ENCODE measurements around the gene ZNF225. TPM values are rescaled to one million over a fixed set of nuclear protein-coding genes. Genes with fewer than 3 reads are reported as not detected.
A peak's percentile ranks its signal among the peaks of the same experiment; 100 is the strongest.

ZNF225 gene
- total and polyA plus RNA-seq, 9 of the 15 experiments (the other 6 are each of a cell fraction or from before 2014, with no cell fraction given) = 1.4 to 4.2 (median 2.2) TPM

GRCh38 chr19:44093931-44094765, 19.1 kb upstream of the ZNF225 start, which contains the start of gene ZNF224 (continued):
- no peak for TF ChIP-seq ZNF785 (CRISPR knock-in tag; IDR thresholded peaks at IDR 0.05)
- no peak for TF ChIP-seq POLR2B (IDR thresholded peaks at IDR 0.05; ENCODE audit: low read depth, partially characterized antibody)
- TF ChIP-seq BRD9 (IDR thresholded peaks at IDR 0.05; ENCODE audit: low read depth, partially characterized antibody) = no peak
- TF ChIP-seq CTCF (IDR thresholded peaks at IDR 0.05 in 2 of 3, conservative IDR thresholded peaks at IDR 0.05 in 1 of 3; ENCODE audit: insufficient read depth in 2 of 3, low read depth in 1 of 3, low read length in 3 of 3) = 0 out of 6 replicates have a peak, but pooled peaks of 1 of the 3 experiments have one; percentile 3
- TF ChIP-seq GTF2A2 (tag; IDR thresholded peaks at IDR 0.05) = no peak
- TF ChIP-seq, protein P1, sequence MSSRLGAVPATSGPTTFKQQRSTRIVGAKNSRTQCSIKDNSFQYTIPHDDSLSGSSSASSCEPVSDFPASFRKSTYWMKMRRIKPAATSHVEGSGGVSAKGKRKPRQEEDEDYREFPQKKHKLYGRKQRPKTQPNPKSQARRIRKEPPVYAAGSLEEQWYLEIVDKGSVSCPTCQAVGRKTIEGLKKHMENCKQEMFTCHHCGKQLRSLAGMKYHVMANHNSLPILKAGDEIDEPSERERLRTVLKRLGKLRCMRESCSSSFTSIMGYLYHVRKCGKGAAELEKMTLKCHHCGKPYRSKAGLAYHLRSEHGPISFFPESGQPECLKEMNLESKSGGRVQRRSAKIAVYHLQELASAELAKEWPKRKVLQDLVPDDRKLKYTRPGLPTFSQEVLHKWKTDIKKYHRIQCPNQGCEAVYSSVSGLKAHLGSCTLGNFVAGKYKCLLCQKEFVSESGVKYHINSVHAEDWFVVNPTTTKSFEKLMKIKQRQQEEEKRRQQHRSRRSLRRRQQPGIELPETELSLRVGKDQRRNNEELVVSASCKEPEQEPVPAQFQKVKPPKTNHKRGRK (tag; IDR thresholded peaks at IDR 0.05) = no peak
- no peak for TF ChIP-seq KLF10 (CRISPR knock-in tag; IDR thresholded peaks at IDR 0.05)
- TF ChIP-seq, protein P2, sequence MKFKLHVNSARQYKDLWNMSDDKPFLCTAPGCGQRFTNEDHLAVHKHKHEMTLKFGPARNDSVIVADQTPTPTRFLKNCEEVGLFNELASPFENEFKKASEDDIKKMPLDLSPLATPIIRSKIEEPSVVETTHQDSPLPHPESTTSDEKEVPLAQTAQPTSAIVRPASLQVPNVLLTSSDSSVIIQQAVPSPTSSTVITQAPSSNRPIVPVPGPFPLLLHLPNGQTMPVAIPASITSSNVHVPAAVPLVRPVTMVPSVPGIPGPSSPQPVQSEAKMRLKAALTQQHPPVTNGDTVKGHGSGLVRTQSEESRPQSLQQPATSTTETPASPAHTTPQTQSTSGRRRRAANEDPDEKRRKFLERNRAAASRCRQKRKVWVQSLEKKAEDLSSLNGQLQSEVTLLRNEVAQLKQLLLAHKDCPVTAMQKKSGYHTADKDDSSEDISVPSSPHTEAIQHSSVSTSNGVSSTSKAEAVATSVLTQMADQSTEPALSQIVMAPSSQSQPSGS (CRISPR knock-in tag; IDR thresholded peaks at IDR 0.05) = no peak
- TF ChIP-seq SRSF3 (IDR thresholded peaks at IDR 0.05; ENCODE audit: insufficient read depth, low read length) = no peak
- TF ChIP-seq HEY1 (CRISPR knock-in tag; IDR thresholded peaks at IDR 0.05; ENCODE audit: borderline replicate concordance) = no peak; the same call in 1 of the 2 replicates
- TF ChIP-seq HMBOX1 (IDR thresholded peaks at IDR 0.05) = no peak
- peak; percentile 41 for TF ChIP-seq RBBP5 (IDR thresholded peaks at IDR 0.05; ENCODE audit: borderline replicate concordance, insufficient read depth, low read length, poor library complexity, severe bottlenecking)
- no peak for TF ChIP-seq ZBTB7A (IDR thresholded peaks at IDR 0.05; ENCODE audit: borderline replicate concordance, control insufficient read depth, low read depth, low read length)
- no peak for TF ChIP-seq DIDO1 (tag; IDR thresholded peaks at IDR 0.05; ENCODE audit: low read depth)
- no peak for TF ChIP-seq PTTG1 (tag; IDR thresholded peaks at IDR 0.05; ENCODE audit: low read depth)
- no peak for TF ChIP-seq ERF (CRISPR knock-in tag; IDR thresholded peaks at IDR 0.05)
- no peak for TF ChIP-seq NR4A1 (CRISPR knock-in tag; IDR thresholded peaks at IDR 0.05)
- TF ChIP-seq NR4A1 (tag; IDR thresholded peaks at IDR 0.05) = no peak
- no peak for TF ChIP-seq WHSC1 (IDR thresholded peaks at IDR 0.05; ENCODE audit: low read length)
- no peak for TF ChIP-seq HES1 (IDR thresholded peaks at IDR 0.05; ENCODE audit: low read depth)
- no peak for TF ChIP-seq TAF9B (IDR thresholded peaks at IDR 0.05; ENCODE audit: partially characterized antibody)

All from K562 (cell line).